Ectodermal cell (in vitro differentiated cells): Measurements from ENCODE around the gene PDE11A.

Source experiments
- H3K27ac ChIP-seq: 2 replicates; pipeline ENCODE4 v1.7.0; 2013; ENCODE audit warnings: mild to moderate bottlenecking, low read depth, low read length; ENCODE audit not compliant: insufficient read depth, poor library complexity, severe bottlenecking
- H3K27me3 ChIP-seq: 2 replicates; pipeline ENCODE4 v1.7.0; 2013; ENCODE audit warnings: mild to moderate bottlenecking, low read length; ENCODE audit not compliant: insufficient read depth, control insufficient read depth, poor library complexity, severe bottlenecking
- H3K36me3 ChIP-seq: one replicate; pipeline ENCODE4 v1.7.0; 2013; ENCODE audit warnings: low read length; ENCODE audit not compliant: control insufficient read depth, insufficient read depth
- H3K4me1 ChIP-seq: one replicate; pipeline ENCODE4 v1.7.0; 2013; ENCODE audit warnings: low read length; ENCODE audit not compliant: control insufficient read depth, insufficient read depth
- H3K4me3 ChIP-seq: 2 replicates; pipeline ENCODE4 v1.7.0; 2013; ENCODE audit warnings: low read depth, low read length, control low read depth; ENCODE audit not compliant: insufficient read depth
- H3K9me3 ChIP-seq: 2 replicates; pipeline ENCODE4 v1.7.0; 2013; ENCODE audit warnings: mild to moderate bottlenecking, low read length, moderate library complexity; ENCODE audit not compliant: control insufficient read depth
- whole genome bisulfite sequencing, 2 experiments: methylation state at CpG; one replicate each; pipeline ENCODE4 v1.1.7; 2013; ENCODE audit warnings: missing lambda C conversion rate in 2 of 2; 5-methylcytosine and 5-hydroxymethylcytosine counted together

PDE11A gene

DNA sequence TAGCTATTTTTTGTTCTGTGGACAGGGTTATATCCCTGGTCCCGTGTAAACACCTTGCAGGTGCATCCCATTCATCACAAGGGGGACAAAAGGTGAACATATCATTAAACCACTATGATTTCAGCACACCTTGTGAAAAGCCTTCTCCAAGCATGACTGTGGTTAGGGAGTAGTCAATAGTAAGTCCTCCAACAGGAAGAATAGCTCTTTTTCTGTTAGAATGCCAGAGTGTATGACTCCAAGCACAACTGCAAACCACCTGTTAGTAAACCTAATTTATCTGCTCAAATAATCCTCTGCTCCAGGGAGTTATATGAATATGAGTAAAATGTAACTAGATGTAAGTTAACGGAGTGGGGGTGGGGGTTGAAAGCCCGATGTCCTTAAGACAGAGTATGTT is 439.5 kb downstream of the PDE11A start:
- H3K9me3 ChIP-seq: no peaks in the 10 kb centered on the region
- H3K36me3 ChIP-seq: no peaks in the 10 kb centered on the region
- no peaks in the 10 kb centered on the region for H3K4me1 ChIP-seq
- WGBS, 2 experiments: 97 to 100% methylated on average over 1 to 2 of the region's 3 CpGs
- no peaks in the 10 kb centered on the region for H3K27me3 ChIP-seq
- no peak overlapping the region for H3K27ac ChIP-seq
- no peak overlapping the region for H3K4me3 ChIP-seq

DNA sequence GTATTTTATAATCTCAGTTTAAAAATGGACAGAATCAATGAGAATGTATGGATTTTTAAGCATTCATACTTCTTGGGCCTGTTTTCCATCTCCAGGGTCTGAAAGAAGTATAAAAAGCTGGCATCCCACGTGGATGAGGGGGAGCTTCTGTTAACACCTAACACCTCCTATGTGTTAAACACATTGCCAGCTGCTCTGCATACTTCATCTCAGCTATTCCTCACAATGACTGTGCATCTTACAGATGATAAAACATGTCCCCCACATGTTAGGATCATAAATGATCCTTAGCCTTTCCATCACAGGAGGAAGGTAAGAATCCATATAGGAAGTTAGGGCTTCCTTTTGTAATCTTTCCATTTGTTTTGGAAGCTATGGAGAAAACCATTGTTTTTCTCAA is 440.9 kb downstream of the PDE11A start:
- Histone ChIP-seq H3K27me3 (no peaks in the 10 kb centered on the region), H3K36me3 (no peaks in the 10 kb centered on the region)

DNA sequence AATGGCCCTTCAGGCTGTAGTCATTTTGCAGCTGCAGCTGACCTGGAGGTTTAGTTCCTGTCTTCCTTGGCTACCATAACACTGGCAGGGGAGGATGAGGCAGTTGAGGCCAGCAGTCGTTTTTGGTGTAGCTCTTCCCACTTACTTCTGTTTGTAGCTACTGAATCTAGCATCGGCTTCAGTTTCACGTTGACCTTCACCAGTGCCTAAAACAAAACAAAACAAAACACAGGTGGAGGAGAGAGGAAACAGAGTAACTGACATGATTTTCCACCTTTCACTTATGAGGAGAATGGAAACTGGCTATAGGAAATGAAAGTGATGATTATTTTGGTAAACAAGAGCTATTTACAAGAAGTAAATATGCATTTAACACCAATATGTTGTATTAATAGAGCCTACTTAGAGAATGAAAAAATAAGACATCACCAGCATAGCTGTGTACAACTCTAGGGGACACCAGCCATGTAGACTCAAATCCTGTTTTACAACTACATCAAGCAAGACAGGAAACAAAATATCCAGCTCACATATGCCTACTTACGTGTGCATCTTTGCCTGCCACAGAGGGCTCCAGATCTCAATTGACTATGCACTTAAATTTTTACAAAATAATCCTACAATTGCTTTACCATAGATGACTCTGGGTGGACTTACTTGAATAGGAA is 443.1 kb downstream of the PDE11A start:
- H3K36me3 ChIP-seq: no peaks in the 10 kb centered on the region
- H3K27ac ChIP-seq: no peak overlapping the region
- WGBS, 2 experiments: 81 to 86% methylated on average over 4 of the region's 4 CpGs
- no peak overlapping the region for H3K4me3 ChIP-seq
- no peaks in the 10 kb centered on the region for H3K9me3 ChIP-seq
- H3K27me3 ChIP-seq: no peaks in the 10 kb centered on the region
- H3K4me1 ChIP-seq: no peaks in the 10 kb centered on the region

More for the DNA sequence above, 440.9 kb downstream of the PDE11A start:
- no peak overlapping the region for H3K4me3 ChIP-seq
- 57 to 64% methylated on average over 1 of the region's 1 CpG for WGBS, 2 experiments
- H3K27ac ChIP-seq: no peak overlapping the region
- no peaks in the 10 kb centered on the region for H3K9me3 ChIP-seq
- H3K4me1 ChIP-seq: no peaks in the 10 kb centered on the region

DNA sequence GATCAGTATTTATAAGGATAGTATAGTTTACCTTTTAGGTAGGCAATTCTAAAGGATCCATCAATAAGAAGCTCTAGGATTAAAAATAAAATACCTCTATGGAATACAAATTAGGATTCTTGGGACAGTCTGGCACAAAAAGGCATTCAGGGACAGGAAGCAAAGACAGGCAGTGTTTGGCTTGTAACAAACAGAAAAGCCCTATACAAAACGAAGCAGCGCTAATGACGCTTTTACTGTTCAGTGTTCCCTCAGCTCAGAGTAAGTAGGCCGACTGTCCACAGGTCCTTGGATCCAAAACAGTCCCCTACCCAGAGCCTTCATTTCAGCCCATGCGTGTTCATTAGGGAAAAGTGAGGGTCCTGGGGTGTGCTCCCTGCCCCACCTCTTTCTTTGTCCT is 443.7 kb downstream of the PDE11A start:
- Histone ChIP-seq H3K4me1 (no peaks in the 10 kb centered on the region), H3K27me3 (no peaks in the 10 kb centered on the region), H3K4me3 (no peak overlapping the region), H3K9me3 (no peaks in the 10 kb centered on the region), H3K27ac (no peak overlapping the region), H3K36me3 (no peaks in the 10 kb centered on the region)
- 84 to 89% methylated on average over 5 of the region's 5 CpGs for WGBS, 2 experiments

DNA sequence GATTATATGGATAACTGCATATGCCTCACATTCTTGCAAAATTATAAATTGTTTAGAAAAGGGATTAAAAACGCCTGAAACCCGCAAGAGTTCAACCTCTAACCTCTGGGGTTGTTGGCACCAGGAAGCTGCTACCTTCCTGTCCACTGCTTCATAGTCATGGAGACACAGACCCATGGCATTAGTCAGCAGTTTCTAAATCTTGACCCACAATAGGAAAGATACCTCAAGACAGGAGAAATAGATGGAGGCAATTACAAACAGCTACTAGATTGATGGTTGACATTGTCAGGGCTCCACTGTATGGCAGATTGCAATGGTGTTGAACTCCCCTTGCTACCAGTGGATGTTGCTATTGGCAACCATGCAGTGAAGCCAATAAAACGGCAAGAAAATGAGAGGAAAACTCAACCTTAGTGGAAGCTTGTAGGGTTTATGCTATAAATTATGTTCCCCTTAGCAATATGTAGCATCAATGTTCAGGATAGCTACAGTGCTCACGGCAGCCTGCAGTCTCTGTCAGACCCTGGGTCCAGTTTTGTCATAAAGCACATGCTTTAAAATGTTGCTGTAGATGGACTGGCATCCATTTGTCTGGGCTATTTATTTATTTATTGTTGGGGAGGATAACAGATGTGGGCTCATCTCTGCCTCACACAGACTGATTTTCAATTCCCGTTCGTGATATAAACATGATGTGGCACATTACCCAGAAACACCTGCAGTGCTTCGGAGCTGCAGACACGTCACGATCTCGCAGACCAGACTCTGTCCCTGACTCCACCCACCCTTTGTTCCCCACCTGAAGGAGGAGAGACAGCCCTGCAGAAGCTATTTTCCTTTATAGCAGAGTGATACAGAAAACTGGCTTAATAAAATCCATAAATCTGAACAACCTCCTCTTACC is 446.6 kb downstream of the PDE11A start:
- H3K4me3 ChIP-seq: no peak overlapping the region
- H3K4me1 ChIP-seq: no peaks in the 10 kb centered on the region
- no peaks in the 10 kb centered on the region for H3K9me3 ChIP-seq
- 80 to 81% methylated on average over 10 of the region's 10 CpGs for WGBS, 2 experiments
- no peaks in the 10 kb centered on the region for H3K27me3 ChIP-seq
- H3K36me3 ChIP-seq: no peaks in the 10 kb centered on the region
- H3K27ac ChIP-seq: no peak overlapping the region

DNA sequence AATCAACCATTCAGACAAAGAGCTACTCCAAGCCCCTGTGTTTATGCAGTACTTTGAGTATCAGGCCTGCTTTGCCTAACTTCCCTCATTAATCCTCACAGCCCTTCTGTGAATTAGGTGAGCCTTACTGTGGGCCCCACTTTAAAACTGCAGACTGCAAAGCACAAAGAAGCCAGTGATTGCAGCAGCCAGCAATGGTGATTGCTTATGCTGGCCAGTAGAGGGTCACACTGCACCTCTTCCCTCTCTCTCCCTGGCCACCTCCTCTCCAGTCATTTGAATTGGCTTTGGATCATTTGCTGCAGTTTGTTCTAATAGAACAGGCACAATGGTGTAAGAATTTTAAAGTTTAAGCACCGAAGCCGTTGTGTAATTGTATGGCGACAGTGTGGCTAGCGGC is 450.1 kb downstream of the PDE11A start:
- Histone ChIP-seq H3K4me3 (no peak overlapping the region), H3K36me3 (no peaks in the 10 kb centered on the region), H3K9me3 (no peaks in the 10 kb centered on the region), H3K4me1 (no peaks in the 10 kb centered on the region), H3K27me3 (no peaks in the 10 kb centered on the region), H3K27ac (no peak overlapping the region)
- WGBS, 2 experiments: 51 to 52% methylated on average over 4 of the region's 4 CpGs

DNA sequence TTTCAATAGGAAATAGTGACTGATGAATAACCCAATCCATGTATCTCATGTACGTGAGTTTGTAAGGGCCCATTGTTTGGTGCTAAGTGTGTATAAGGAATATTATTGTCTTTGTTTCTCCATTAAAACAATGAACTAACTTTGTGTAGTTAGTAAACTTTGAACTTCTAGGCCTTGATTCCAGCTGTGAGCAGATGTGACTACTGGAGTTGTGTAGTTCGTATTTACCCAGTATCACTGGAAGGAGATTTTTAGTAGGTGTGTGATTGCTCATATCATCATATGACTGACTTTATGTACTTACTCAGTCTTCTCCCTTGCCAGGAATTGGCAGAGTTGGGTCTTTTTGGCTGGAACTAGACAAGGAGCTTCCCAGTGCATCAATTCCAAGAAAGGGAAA is 452.6 kb downstream of the PDE11A start:
- WGBS, 2 experiments: 100% methylated on average over 2 of the region's 2 CpGs; no CpG with 5 or more reads in 1 of the 2 experiments
- Histone ChIP-seq H3K27ac (no peak overlapping the region), H3K4me3 (no peak overlapping the region), H3K4me1 (no peaks in the 10 kb centered on the region), H3K27me3 (no peaks in the 10 kb centered on the region), H3K36me3 (no peaks in the 10 kb centered on the region), H3K9me3 (no peaks in the 10 kb centered on the region)

DNA sequence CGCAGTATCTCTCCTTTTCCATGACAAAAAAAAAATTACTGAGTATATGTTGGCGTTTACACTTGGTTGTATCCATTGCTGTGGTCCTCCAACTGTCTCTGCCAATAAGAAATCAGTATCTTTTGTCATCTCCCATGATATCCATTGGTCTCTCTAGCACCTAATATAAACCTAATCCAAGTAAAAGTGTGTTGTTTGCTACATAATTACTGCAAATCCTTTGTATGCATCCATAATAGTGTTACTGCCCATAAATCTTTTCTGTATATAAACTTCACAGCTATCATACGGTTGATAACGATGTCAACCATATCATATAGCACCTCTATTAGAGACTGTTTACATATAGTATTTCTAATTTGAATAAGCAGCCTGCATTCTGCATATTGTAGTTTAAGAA is 453.1 kb downstream of the PDE11A start:
- WGBS, 2 experiments: 86 to 91% methylated on average over 2 to 4 of the region's 4 CpGs
- Histone ChIP-seq H3K4me3 (peak overlapping the region; percentile 81), H3K9me3 (no peaks in the 10 kb centered on the region), H3K27ac (no peak overlapping the region), H3K4me1 (no peaks in the 10 kb centered on the region), H3K36me3 (no peaks in the 10 kb centered on the region), H3K27me3 (no peaks in the 10 kb centered on the region)

DNA sequence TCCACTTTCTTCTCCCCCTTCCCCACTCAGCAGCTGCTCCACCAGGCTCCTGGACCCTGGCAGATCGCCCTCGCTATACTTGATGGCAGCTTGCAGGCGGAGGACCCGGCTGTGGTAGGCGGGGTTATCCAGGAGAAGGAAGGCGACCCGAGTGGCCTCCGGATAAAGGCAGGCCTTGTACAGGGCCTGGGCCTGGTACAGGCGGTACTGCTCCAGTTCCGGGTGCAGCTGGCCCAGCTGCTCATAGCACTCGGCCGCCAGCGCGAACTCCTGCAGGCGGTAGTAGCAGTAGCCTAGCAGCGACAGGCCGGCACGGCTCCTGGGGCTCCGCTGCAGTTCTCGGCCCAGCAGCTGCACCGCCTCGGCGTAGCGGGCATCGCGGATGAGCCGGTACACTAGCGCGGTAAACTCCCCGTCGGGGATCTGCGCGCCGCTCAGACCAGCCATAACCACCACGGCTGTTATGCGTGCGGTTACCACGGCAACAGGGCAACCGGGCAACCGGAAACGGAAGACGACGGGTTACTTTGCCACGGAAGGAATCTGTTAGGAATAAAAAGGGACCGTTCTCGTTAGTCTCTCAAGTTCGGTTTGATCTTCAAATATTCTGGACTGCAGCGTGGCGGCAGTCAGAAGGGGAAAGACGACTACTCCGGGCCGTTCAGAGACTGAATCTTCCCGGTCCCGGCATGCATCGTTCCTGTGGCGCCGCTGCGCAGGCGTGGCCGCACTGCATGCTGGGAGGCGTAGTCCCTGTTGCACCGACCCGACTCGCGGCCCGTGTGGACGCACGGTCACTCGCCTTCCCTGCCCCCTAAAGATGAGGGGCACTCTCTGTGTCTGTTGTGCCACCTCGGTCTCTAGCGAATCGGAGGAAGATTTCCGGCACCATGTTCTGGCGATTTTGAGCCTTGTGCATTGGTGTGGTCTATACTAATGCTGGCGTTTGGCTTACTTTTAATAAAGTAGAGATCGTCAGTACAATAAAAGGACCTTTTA is 454.0 kb downstream of the PDE11A start:
- peak overlapping the region; percentile 81 for H3K4me3 ChIP-seq
- no peaks in the 10 kb centered on the region for H3K4me1 ChIP-seq
- 5% methylated on average over 76 of the region's 76 CpGs for WGBS, 2 experiments
- no peaks in the 10 kb centered on the region for H3K27me3 ChIP-seq
- no peaks in the 10 kb centered on the region for H3K36me3 ChIP-seq
- H3K27ac ChIP-seq: peak overlapping the region; percentile 90
- H3K9me3 ChIP-seq: no peaks in the 10 kb centered on the region
